ENCODE results near the gene PRDM4. TPM values are rescaled to one million over a fixed set of nuclear protein-coding genes. Genes with fewer than 3 reads are reported as not detected.
"Not testable (repeated sequence)": the region's sequence is repeated elsewhere in the genome, so short reads cannot be mapped to it uniquely, and the experiment has no call there.

The PRDM4 gene
- polyA plus RNA-seq, 3 donors = 36.4 to 42.4 (median 40.5) TPM

DNA sequence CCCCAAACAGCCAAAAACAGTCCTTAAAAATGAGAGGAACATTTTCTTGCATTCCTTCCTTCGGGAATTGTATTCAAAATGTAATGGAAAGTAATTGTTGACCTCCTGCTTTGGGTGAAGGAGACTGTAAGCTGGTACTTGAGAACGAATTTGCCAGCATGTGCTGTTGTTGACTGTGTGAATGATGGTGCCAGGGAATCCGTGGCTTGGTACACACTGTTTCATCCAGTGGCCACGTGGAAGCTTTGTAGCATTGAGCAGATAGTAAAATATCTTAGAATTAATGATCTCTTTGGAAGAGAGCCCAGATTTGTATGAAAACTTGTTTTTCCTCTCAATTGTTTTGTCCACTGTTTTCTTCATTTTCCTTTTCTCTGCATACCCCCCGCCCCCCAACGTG, 15.2 kb upstream of the PRDM4 start:
- no peak for DNase-seq

DNA sequence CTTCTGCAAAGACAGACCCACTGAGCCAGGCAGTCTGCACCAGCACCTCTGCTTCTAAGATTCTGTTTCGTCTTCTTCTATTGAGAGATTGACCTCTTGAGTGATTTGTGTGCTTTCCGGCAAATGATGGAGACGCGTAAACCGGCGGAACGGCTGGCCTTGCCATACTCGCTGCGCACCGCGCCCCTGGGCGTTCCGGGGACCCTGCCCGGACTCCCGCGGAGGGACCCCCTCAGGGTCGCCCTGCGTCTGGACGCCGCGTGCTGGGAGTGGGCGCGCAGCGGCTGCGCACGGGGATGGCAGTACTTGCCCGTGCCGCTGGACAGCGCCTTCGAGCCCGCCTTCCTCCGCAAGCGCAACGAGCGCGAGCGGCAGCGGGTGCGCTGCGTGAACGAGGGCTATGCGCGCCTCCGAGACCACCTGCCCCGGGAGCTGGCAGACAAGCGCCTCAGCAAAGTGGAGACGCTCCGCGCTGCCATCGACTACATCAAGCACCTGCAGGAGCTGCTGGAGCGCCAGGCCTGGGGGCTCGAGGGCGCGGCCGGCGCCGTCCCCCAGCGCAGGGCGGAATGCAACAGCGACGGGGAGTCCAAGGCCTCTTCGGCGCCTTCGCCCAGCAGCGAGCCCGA, 14.3 kb upstream of the PRDM4 start:
- DNase-seq = peak; percentile 24

DNA sequence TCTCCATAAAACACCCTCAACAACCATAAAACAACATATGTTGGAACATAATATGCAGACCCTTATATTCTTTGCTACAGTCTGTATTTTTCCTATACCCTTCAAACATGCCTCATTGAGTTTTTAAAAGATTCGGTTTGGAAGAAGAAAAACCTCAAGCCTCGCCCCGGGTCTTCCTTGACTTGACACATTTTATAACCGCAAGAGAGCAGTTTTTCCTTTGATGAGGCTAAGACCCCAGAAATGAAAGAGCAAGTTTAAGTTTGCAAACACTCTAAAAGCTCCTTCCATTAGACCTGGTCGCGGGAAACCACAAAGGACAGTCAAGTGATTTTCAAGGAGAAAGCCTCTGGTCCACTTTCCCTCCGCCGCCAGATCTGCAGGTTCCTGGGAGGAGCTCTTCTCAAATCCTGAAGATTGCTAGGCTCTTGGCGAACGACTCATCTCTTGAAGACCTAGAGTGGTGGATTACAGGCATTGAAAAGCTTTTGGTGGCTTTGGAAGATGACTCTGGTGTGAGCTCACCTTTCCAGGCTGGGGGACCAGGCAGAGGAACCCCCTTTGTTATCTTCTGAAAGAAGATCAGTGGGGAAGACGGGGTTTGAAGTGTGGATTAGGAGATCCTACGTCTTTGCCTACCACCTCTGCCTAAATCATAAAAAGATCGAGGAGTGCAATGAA, 13.6 kb upstream of the PRDM4 start, which contains the start of gene ASCL4:
Gene ASCL4 (plus strand): TSS at position 356 of the 681 bp plus-strand sequence. CDS start 515 bp downstream, outside the sequence.
- DNase-seq = no peak

DNA sequence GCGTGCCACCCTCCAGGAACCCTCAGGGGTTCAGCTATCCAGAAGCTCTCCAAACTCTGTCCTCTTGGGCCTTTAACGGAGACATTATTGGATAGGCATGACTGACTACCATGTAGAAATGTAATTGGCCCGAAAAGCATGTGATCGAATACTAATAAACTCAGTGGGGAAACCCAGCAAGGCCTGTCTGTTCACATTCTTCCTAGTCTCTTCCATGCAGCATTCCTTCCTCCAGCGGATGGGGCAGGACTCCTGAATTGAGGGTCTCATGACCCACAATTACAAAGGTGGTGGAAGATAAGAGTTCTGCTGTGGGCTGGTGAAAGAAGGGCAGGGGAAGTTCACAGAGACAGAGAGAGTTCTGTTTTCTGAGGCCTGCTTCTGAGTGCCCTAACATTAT, 6.5 kb upstream of the PRDM4 start:
- DNase-seq = no peak

DNA sequence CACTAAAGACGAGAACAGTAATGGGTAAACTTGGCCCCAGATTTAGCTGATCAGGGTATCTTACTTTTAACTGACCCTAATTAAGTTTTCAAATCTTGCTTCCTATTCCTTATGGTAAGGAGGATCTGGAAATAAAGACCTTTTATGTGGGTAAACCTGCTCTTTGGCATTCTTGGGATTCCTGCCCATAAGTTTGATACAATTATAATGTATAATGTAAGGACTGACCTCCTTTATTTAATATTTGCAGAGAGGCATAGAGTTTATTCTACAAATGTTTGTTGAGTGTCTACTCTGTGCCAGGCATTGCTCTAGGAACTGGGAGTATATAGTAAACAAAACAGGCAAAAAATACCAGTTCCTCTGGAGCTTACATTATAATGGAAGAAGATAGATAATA, 4.4 kb upstream of the PRDM4 start:
- no peak for DNase-seq

DNA sequence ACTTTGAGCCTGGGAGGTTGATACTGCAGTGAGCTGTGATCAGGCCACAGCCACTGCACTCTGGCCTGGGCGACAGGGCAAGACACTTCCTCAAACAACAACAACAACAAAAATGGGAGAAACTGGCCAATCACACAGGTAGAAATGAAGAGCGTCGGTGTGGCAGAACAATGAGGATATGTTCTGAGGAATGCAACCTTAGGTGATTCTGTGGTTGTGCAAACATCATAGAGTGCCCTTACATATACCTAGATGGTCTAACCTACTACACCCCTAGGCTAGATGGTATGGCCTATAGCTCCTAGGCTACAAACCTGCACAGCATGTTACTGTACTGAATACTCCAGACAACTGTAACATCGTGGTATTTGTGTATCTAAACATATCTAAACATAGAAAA, 3.7 kb upstream of the PRDM4 start:
- no peak for DNase-seq

DNA sequence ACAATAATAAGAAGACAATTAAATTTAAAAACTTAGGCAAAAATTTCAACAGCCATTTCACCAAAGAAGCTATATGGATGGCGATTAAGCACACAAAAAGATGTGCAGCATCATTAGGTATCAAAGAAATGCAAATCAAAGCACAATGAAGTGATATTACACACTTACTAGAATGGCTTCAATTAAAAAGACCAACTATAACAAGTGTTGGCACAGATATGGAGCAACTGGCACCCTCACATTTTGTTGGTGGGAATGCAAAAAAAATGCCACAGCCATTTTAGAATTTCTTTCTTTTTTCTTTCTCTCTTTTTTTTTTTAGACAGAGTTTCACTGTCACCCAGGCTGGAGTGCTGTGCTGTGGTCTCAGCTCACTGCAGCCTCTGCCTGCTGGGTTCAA, 1.9 kb upstream of the PRDM4 start:
- no peak for DNase-seq

DNA sequence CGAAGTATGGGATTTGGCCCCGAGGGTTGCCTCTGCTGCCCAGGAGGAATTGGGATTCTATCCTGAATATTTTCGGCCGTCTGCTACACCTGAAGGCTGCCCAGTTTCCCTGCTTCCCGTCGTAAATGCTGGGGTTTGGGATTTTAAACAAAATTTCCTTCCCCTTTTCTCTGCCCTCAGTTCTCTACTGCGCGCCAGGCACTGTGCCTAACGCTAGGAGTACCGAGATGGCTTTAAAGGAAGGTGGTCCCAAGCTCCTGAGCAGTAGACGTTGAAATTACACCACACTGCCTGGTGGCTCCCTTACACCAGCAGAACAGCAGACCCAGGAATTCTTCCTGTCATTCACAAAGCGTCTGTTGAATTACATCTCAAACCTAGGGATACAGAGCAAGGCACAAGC, 566 bp upstream of the PRDM4 start:
- no peak for DNase-seq

DNA sequence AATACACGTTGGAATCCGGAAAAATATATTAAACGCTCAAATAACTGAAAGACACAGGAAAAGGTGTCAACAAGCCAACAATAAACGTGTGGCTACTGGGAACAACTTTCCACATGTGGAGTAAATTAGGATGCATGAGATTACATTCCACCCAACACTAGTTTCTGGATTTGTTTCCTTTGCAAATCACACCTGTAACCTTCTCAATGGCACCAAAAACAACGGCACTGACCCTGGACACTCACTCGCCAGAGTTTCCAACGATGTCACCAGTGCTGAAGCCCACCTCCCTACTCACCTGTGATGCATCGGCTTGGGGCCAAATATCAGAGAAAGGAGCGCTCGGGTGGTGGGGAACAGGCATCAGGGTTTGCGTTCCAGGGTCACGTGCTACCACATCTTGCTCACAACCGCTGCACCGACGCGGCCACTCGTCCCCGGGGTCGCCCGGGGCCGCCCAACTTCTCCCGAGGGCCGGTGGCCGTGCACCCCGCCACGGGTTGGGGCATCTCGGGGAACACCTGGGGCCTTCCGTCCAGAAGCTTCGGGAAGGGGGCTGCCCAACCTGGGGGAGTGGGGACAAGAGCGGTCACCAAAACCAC, 629 bp downstream of the PRDM4 start:
- no peak for DNase-seq

DNA sequence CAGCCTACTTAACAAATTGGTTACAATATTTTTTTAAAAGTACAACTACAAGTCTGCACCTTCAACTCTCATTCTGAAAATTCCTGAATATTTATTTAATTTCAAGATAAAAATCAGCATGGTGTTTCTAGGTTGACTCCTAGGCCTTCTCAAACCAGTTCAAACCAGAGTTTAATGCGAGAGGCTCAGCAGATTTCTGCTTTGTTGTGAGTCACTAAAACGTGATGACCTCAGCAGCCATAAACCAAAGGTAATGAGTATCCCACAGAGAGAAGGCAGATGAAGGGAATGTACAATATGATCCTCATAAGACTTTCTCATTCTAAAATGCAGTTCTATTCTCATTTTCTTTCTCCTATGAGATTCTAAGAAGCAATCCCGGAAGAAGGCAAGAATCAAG, 1.5 kb downstream of the PRDM4 start:
- peak; percentile 67 for DNase-seq

DNA sequence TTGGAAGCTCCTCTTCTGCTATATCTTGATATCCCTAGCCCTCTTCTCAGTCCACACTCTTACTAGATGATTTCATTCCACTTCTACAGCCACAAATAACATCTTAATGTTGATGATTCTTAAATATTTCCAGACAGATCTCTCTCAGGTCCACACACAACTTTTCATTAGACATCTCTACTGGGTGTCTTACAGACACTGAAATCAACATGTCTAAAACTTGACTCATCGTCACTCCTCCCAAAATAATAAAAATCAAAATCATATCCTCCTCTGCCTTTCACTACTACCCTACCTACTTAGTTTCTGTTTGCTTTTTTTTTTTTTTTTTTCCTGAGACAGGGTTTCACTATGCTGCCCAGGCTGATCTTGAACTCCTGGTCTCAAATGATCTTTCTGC, 11.9 kb downstream of the PRDM4 start:
- no peak for DNase-seq

DNA sequence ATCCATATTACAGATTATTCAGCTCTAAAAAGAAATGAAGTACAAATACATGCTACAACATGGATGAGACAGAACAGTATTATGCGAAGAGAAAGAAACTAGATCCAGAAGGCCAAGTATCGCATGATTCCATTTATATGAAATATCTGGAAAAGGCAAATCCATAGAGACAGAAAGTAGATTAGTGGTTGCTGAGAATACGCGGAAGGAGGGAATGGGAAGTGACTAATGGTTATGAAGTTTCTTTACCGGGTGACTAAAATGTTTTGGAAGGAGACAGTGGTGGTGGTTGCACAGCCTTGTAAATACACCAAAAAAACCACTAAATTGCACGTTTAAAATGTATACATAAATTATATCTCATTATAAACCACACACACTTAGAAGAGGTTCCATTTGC, 12.5 kb downstream of the PRDM4 start:
- DNase-seq = no peak

DNA sequence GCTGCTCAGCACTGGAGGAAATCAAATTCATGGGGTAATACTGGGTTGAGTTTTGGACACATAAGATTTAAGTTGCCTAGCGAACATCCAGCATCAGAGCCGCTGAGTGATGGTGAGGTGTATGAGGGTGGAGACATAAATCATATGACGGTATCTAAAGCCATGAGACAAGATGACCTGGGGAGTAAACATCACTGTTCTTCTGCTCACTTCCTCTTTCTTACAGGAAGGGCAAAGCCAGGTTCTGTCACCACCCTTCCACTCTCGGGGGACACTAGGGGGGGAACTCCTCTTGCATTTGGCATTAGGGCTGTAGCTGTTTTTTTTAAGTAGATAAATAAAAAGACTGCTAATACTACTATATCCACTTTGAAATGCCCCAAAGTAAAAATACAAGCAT, 24.0 kb downstream of the PRDM4 start:
- no peak for DNase-seq

DNA sequence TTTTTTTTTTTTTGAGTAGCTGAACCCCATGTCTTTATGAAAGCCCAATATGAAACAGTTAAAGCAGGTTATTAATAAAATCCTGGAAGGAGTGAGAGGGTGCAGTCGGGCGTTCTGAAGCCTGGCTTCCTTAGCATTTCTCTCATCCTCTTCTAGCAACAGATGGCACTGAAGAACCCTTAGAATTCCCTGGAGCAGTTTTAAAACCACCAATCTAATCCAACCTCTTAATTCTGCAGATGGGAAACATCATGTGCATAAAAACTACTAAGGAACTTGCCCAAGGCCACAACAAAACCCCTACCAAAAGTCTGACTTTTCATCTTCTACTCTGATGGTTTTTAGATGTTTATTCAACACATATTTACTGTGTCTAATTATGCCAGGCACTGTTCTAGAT, 25.2 kb downstream of the PRDM4 start:
- DNase-seq = no peak

DNA sequence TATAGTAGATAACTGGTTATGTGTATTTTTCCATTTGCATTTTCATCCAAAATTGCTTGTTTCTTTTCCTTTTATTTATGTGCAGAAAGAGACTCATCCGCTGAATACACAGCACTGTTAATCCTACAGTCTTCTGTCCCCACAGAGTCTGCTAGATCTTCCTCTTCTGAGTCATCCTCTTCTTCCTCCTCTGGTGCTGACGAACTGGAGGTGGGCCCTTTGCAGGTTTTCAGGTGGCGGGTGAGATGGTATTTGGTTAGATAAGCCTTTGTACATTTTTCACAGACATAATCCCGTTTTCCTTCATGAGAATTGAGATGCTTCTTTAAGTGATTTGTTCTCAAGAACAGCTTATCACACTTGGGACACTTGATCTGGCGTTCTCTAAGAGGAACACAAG, 26.8 kb downstream of the PRDM4 start:
- DNase-seq = no peak

DNA sequence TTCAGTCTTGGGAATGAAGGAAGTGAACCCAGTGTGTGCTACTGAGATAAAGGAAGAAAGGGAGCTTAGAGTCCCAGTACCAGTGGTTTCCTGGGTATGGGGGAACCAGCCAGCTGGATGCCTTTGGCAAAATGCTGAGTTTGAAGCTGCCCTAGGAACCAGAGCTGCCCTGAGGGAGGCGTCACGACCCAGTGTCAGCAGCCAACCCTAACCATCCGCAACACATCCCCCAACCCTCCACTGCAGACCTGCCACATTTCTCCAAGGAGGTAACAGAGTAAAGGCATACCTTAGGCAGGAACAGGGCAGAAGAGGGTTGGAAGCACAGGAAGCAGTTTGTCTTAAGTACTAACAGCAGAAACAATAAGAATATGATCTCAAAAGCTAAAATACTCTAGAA, 28.6 kb downstream of the PRDM4 start:
- no peak for DNase-seq

DNA sequence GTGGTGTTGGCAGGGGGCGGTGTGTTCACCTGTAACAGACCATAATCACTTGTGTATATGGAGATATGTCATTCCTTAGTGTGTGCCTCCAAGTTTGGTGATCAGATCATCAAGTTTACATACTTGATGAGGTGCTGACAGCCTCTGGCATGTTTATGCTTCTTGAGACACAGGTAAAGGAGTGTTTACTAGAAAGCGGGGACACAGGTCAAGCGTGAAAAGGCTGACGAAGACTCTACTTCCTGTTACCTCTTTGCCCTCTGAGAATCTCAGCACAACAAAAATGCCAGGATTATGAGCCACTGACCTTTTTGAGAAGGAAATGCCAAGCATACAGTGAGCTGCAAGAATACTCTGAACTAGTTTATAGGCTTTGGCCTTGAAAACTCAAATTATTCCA, 29.6 kb downstream of the PRDM4 start:
- no peak for DNase-seq

DNA sequence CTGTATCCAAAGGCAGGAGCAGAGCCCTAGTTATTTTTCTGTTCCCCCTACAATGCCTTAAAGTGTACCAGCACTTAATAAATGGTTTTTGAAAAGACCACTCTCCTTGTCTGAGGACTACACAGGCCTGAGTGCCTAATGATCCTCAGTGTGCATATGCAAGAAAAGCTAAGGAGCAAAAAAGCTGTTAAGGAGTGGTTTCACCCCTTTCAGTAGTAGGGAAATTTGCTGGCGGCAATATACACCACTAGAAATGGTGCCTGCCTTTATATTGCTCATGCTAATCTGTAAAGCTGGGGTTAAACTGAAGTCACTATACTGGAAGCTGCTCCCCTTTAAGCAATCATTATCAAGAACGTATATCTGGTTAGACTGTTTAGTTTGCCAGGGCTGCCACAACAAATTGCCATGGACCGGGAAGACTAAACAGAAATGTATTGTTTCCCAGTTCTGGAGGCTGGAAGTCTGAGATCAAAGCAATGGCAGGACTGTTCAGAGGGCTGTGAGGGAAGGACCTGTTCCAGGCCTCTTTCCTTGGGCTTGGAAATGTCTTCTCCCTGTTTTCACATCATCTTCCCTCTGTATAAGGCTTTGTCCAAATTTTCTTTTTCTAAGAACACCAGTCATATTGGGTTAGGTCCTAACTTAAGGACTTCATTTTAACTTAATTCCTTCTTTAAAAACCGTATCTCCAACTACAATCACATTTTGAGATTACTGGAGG, 30.2 kb downstream of the PRDM4 start:
- no peak for DNase-seq

DNA sequence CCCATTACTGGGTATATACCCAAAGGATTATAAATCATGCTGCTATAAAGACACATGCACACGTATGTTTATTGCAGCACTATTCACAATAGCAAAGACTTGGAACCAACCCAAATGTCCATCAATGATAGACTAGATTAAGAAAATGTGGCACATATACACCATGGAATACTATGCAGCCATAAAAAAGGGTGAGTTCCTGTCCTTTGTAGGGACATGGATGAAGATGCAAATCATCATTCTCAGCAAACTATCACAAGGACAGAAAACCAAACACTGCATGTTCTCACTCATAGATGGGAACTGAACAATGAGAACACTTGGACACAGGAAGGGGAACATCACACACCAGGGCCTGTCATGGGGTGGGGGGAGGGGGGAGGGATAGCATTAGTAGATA, 33.2 kb downstream of the PRDM4 start:
- not testable (repeated sequence) for DNase-seq

DNA sequence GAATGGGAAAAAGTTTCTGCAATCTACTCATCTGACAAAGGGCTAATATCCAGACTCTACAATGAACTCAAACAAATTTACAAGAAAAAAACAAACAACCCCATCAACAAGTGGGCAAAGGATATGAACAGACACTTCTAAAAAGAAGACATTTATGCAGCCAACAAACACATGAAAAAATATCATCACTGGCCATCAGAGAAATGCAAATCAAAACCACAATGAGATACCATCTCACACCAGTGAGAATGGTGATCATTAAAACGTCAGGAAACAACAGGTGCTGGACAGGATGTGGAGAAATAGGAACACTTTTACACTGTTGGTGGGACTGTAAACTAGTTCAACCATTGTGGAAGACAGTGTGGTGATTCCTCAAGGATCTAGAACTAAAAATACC, 33.6 kb downstream of the PRDM4 start:
- not testable (repeated sequence) for DNase-seq

DNA sequence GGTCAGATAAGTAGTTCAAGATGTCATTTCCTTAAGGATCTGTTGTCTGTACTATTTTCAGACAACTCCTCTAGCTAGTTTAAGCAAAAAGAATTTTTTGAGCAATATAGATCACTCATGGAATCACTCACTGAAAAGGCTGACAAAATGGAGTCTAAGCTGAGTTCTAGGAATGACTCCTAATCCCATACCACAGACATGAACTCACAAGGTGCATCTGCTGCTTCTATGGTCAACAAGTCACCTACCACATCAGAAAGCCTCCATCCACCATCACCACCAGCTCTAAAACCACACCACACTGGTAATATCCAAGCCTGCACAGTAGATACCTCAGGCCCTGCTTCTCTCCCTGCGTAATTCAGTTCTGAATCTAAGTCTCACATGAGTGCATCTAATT, 42.3 kb downstream of the PRDM4 start:
- no peak for DNase-seq

DNA sequence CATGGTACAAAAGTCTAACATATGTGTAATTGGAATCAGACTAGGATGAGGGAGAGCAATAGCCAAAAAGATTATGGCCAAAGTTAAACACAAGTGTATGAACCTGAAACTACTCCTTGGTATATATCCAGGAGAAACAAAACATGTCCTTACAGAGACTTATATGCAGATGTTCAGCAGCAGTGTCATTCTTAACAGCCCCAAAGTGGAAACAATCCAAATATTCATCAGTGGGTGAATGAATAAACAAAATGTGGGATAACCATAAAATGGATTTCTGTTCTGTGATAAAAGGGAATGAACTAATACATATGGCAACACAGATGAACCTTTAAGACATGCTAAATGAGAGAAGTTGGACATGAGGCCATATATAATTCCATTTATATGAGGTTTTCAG, 45.2 kb downstream of the PRDM4 start:
- no peak for DNase-seq

DNA sequence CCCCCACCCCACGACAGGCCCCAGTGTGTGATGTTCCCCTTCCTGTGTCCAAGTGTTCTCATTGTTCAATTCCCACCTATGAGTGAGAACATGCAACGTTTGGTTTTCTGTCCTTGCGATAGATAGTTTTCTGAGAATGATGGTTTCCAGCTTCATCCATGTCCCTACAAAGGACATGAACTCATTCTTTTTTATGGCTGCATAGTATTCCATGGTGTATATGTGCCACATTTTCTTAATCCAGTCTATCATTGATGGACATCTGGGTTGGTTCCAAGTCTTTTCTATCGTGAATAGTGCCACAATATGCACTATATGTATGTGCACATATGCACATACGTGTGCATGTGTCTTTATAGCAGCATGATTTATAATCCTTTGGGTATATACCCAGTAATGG, 55.4 kb downstream of the PRDM4 start:
- not testable (repeated sequence) for DNase-seq
